Astrocyte of the cerebellum (primary cell): ENCODE results near the gene LEMD1.

Experiments
- DNase-seq: peaks from one replicate; pipeline ENCODE4 v3.0.0-alpha.2; 2011; ENCODE audit warnings: low read depth
- H3K4me3 ChIP-seq: 2 replicates; pipeline ENCODE4 v1.5.1; 2011; ENCODE audit warnings: mild to moderate bottlenecking, low read depth, low read length, moderate library complexity
- in situ Hi-C: cut with HindIII; loops from 2 replicates; pipeline ENCODE4 v1.10.0; 2017; ENCODE audit warnings: low sequenced_read_pairs
- TF ChIP-seq, protein P1 (sequence below): IDR thresholded peaks from 2 replicates; pipeline ENCODE4 v1.5.1; 2012; ENCODE audit warnings: low read length, low read depth, moderate library complexity, mild to moderate bottlenecking; ENCODE audit errors: missing control alignments

The LEMD1 gene

DNA sequence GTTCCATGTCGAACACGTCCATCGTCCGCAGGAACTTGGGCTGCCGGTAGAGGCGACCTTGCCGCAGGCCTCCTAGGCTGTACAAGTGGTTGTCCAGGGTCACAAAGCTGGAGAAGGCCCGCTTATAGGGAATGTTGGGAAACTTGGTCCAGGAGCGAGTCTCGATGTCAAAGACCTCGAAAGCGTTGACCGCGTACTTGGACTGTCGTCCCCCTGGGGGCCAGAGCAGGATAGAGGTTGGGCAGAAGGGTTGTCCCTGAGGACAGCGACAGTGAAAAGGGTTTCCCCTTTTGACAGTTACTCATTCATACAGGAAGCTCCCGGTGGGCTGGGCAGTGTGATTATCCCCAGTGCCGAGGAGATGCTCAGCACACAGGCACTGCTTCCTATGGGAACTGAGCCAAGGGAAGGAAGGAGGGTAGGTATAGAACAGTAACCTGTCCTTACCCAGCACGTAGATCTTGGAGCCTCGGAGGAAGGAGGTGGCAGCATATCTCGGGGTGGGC is 82.6 kb downstream of the LEMD1 start:
- no peak overlapping the region for H3K4me3 ChIP-seq
- in situ Hi-C loops: no loop called here
- TF ChIP-seq, protein P1, sequence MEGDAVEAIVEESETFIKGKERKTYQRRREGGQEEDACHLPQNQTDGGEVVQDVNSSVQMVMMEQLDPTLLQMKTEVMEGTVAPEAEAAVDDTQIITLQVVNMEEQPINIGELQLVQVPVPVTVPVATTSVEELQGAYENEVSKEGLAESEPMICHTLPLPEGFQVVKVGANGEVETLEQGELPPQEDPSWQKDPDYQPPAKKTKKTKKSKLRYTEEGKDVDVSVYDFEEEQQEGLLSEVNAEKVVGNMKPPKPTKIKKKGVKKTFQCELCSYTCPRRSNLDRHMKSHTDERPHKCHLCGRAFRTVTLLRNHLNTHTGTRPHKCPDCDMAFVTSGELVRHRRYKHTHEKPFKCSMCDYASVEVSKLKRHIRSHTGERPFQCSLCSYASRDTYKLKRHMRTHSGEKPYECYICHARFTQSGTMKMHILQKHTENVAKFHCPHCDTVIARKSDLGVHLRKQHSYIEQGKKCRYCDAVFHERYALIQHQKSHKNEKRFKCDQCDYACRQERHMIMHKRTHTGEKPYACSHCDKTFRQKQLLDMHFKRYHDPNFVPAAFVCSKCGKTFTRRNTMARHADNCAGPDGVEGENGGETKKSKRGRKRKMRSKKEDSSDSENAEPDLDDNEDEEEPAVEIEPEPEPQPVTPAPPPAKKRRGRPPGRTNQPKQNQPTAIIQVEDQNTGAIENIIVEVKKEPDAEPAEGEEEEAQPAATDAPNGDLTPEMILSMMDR: no peak
- no peak for DNase-seq

DNA sequence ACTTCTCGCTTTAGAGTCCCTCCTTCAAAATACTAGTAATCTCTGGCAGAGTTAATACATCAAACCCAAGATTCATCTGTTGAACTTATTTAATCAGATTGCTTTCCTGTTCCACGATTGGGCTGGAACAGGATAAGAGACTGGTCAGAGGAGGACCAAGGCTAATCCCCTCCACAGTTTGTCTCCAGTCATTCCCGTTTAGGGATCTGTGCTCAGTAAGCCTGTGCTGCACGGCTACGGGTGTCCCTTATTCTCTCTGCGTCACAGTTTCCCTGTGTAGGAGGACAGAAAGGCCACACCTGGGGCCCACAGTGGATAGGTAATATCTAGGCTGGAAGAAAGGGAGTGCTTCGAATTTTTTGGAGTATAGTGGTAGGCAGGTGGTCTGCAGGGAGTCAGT is 83.8 kb downstream of the LEMD1 start:
- H3K4me3 ChIP-seq: no peak overlapping the region

DNA sequence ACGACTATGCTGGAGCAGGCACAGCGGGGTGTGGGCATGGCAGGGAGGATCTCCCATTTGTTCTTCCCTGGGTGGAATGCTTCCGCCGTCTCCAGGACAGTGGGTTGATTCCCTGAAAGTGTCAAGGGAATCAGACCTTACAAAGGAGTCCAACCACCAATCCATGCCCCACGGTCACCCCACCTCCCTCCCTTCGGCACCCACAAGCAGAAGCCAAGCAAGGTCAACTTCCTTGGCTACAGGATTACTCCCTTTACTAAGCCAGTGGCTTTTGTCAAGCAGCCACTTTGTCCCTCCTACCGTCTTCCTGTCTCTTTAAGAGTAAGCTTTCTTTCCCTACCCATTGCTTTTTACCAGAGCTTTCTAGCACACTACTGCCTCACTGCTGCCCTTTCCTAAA is 84.4 kb downstream of the LEMD1 start:
- DNase-seq: no peak
- TF ChIP-seq, protein P1: no peak
- no peak overlapping the region for H3K4me3 ChIP-seq
- in situ Hi-C loops: no loop called here

More for the DNA sequence above, 83.8 kb downstream of the LEMD1 start:
- in situ Hi-C loops: no loop called here
- DNase-seq: no peak
- TF ChIP-seq, protein P1: no peak

DNA sequence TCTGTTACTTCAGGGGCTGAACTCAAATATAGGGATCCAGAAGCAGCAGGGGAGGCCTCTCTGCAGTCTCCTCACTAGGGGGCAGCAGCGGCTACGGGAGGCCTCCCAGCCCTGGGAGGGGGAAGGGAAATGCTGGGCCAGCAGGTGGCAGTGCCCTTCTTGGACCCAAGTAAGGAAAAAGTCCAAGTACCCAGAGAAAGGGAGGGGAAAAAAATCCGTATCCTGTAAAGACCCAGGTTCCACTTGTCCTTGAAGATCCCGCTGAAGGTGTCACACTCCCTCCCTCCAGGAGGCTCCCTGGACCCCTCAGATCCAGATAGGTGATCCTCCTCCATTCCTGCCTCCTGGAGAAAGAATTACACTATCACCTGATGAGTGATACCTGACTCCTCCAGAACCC is 86.2 kb downstream of the LEMD1 start:
- in situ Hi-C loops: no loop called here
- no peak for DNase-seq
- no peak overlapping the region for H3K4me3 ChIP-seq
- TF ChIP-seq, protein P1: peak; percentile 92

DNA sequence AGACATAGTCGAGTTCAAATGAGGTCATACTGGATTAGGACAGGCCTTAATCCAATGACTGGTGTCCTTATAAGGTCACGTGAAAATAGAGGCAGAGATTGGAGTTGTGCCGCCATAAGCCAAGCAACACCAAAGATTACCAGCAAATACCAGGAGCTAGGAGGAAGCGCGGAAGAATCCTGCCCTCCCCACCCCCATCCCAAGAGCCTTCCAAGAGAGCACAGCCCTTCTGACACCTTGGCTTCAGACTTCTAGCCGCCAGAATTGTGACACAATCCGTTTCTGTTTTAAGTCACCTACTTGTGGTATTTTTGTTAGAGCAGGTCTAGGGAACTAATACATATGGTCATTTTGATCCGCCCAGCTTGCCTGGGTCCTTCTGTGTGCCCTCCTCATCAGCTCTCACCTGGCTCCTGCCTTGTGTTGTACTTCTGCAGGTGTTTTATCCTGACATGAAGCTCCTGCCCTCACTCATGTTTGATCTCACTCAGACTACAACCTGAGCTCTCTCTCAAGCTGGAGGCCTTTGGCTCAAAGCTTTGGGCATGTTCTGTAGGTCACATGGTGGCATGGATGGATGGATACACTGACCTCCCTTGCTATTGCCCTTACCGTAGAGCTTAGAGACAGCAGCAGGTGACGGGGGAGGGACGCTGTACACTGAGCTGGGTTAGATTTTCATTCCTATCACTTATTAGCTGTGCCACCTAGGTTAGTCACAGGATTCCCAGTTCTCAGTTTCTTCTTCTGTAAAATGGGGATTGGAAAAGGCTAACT is 89.7 kb downstream of the LEMD1 start:
- no peak overlapping the region for H3K4me3 ChIP-seq
- TF ChIP-seq, protein P1: no peak
- no peak for DNase-seq
- in situ Hi-C loops: loop anchor here (5.0 kb wide), 1 partner anchor 55 kb away; no protein-coding TSS in a partner anchor
